H54 (cell line): Measurements from ENCODE around the gene TMEM174.

ENCODE experiments used
- DNase-seq: peaks from one replicate; pipeline ENCODE4 v3.0.0; 2011; ENCODE audit warnings: low spot score, mixed read lengths; ENCODE audit not compliant: insufficient read length
- FAIRE-seq: peaks from 3 replicates; lab custom pipeline; 2011; peaks lifted over from hg19 to GRCh38; lab: Jason Lieb, UNC
- POLR2A ChIP-seq: IDR thresholded peaks from 2 replicates; pipeline ENCODE4 v1.6.1; 2011; ENCODE audit warnings: low read depth, mild to moderate bottlenecking, low read length

Gene TMEM174

GRCh38 chr5:73140801-73141200, 32.2 kb upstream of the TMEM174 start:
- FAIRE-seq (no peak), DNase-seq (no peak)
- TF ChIP-seq POLR2A: no peak

GRCh38 chr5:73142035-73142434, 31.0 kb upstream of the TMEM174 start:
- FAIRE-seq: no peak
- TF ChIP-seq POLR2A: no peak
- DNase-seq: no peak

GRCh38 chr5:73143716-73144115, 29.3 kb upstream of the TMEM174 start:
- FAIRE-seq: no peak
- no peak for TF ChIP-seq POLR2A
- DNase-seq: no peak

- no peak for FAIRE-seq
- TF ChIP-seq POLR2A: no peak
Observed at GRCh38 chr5:73149540-73149939, 23.5 kb upstream of the TMEM174 start.

GRCh38 chr5:73150876-73151275, 22.1 kb upstream of the TMEM174 start:
- DNase-seq (no peak), FAIRE-seq (no peak)
- TF ChIP-seq POLR2A: no peak

More at GRCh38 chr5:73149540-73149939, 23.5 kb upstream of the TMEM174 start:
- DNase-seq: no peak

GRCh38 chr5:73151766-73152410, 21.1 kb upstream of the TMEM174 start:
- DNase-seq: no peak
- no peak for TF ChIP-seq POLR2A
- FAIRE-seq: no peak

GRCh38 chr5:73152411-73153388, 20.3 kb upstream of the TMEM174 start:
- FAIRE-seq: no peak
- no peak for TF ChIP-seq POLR2A
- DNase-seq: no peak

- no peak for TF ChIP-seq POLR2A
- FAIRE-seq: no peak
- DNase-seq: no peak
Observed at GRCh38 chr5:73153513-73153912, 19.5 kb upstream of the TMEM174 start.

- FAIRE-seq: no peak
- no peak for DNase-seq
- no peak for TF ChIP-seq POLR2A
Observed at GRCh38 chr5:73154208-73155006, 18.6 kb upstream of the TMEM174 start.

GRCh38 chr5:73155271-73156222, 17.4 kb upstream of the TMEM174 start:
- no peak for TF ChIP-seq POLR2A
- FAIRE-seq: no peak
- DNase-seq: no peak

- FAIRE-seq (no peak), DNase-seq (no peak)
- TF ChIP-seq POLR2A: no peak
Observed at GRCh38 chr5:73157414-73158303, 15.3 kb upstream of the TMEM174 start.

- no peak for DNase-seq
- TF ChIP-seq POLR2A: no peak
- no peak for FAIRE-seq
Observed at GRCh38 chr5:73158313-73158712, 14.7 kb upstream of the TMEM174 start.

- DNase-seq (no peak), FAIRE-seq (no peak)
- TF ChIP-seq POLR2A: no peak
Observed at GRCh38 chr5:73160239-73160671, 12.7 kb upstream of the TMEM174 start.
